SK-N-MC (cell line): ENCODE measurements around the gene RNF41.
A peak's percentile ranks its signal among the peaks of the same experiment; 100 is the strongest.

Source experiments
- DNase-seq: peaks from one replicate; pipeline ENCODE4 v3.0.0-alpha.2; 2011; ENCODE audit warnings: low read depth, low spot score
- H3K27ac ChIP-seq: fragments of 200-600 bp; sonication (generic); 2 replicates; pipeline ENCODE4 v1.5.1; 2016; ENCODE audit warnings: mixed run types
- H3K36me3 ChIP-seq: fragments of 200-600 bp; sonication (generic); 2 replicates; pipeline ENCODE4 v1.6.1; 2017; ENCODE audit warnings: antibody characterized with exemption, low read length, mixed read lengths; ENCODE audit not compliant: insufficient read depth
- H3K4me3 ChIP-seq: fragments of 200-600 bp; sonication (generic); 2 replicates; pipeline ENCODE4 v1.5.1; 2016
- H3K9ac ChIP-seq: fragments of 200-600 bp; sonication (generic); 2 replicates; pipeline ENCODE4 v1.8.0; 2017; ENCODE audit warnings: mixed run types, mixed read lengths; ENCODE audit not compliant: insufficient read length
- H3K9me3 ChIP-seq: fragments of 200-600 bp; sonication (generic); 2 replicates; pipeline ENCODE4 v1.6.1; 2017; ENCODE audit warnings: low read depth, mild to moderate bottlenecking, antibody characterized with exemption, low read length, moderate library complexity, mixed read lengths
- EZH2 ChIP-seq: fragments of 200-600 bp; sonication (generic); IDR thresholded peaks from one replicate; pipeline ENCODE4 v1.6.1; 2017; ENCODE audit warnings: antibody characterized with exemption
- FOXP2 ChIP-seq: optimal IDR thresholded peaks from 2 replicates; pipeline ENCODE3; 2011; ENCODE audit warnings: mild to moderate bottlenecking, moderate library complexity; ENCODE audit not compliant: insufficient read depth; ENCODE audit errors: extremely low read length, control extremely low read depth
- POLR2AphosphoS5 ChIP-seq: IDR thresholded peaks from 2 replicates; pipeline ENCODE4 v1.6.1; 2012; ENCODE audit warnings: mild to moderate bottlenecking, low read depth, low read length, borderline replicate concordance

The RNF41 gene

GRCh38 chr12:56186957-56187356 lies 34.8 kb downstream of the RNF41 start:
- H3K36me3 ChIP-seq: peaks cover 47% of the 10 kb centered on the region

GRCh38 chr12:56178347-56178746 lies 43.4 kb downstream of the RNF41 start:
- TF ChIP-seq EZH2 (no peak), POLR2AphosphoS5 (no peak)
- Histone ChIP-seq H3K9ac (no peak overlapping the region), H3K36me3 (peaks cover 73% of the 10 kb centered on the region), H3K27ac (no peak overlapping the region), H3K9me3 (no peaks in the 10 kb centered on the region), H3K4me3 (no peak overlapping the region)
- no peak for DNase-seq

More at GRCh38 chr12:56186957-56187356, 34.8 kb downstream of the RNF41 start:
- no peaks in the 10 kb centered on the region for H3K9me3 ChIP-seq
- H3K9ac ChIP-seq: peak overlapping the region; percentile 13
- no peak overlapping the region for H3K4me3 ChIP-seq
- TF ChIP-seq POLR2AphosphoS5 (no peak), FOXP2 (no peak), EZH2 (no peak)
- H3K27ac ChIP-seq: no peak overlapping the region
- no peak for DNase-seq

- H3K9ac ChIP-seq: no peak overlapping the region
- peaks cover 74% of the 10 kb centered on the region for H3K36me3 ChIP-seq
- H3K9me3 ChIP-seq: no peaks in the 10 kb centered on the region
- DNase-seq: no peak
- H3K27ac ChIP-seq: no peak overlapping the region
- no peak for TF ChIP-seq FOXP2
- H3K4me3 ChIP-seq: no peak overlapping the region
Observed at GRCh38 chr12:56172839-56173238, 48.9 kb downstream of the RNF41 start.

GRCh38 chr12:56169229-56169759 lies 52.4 kb downstream of the RNF41 start:
- Histone ChIP-seq H3K36me3 (peaks cover 82% of the 10 kb centered on the region), H3K27ac (no peak overlapping the region), H3K9me3 (no peaks in the 10 kb centered on the region), H3K9ac (no peak overlapping the region), H3K4me3 (no peak overlapping the region)
- no peak for DNase-seq
- TF ChIP-seq EZH2: no peak
- no peak for TF ChIP-seq FOXP2
- TF ChIP-seq POLR2AphosphoS5: no peak

- no peak overlapping the region for H3K9ac ChIP-seq
- H3K27ac ChIP-seq: no peak overlapping the region
- no peaks in the 10 kb centered on the region for H3K9me3 ChIP-seq
- TF ChIP-seq POLR2AphosphoS5: no peak
- no peak for TF ChIP-seq FOXP2
- TF ChIP-seq EZH2: no peak
- no peak overlapping the region for H3K4me3 ChIP-seq
- no peak for DNase-seq
- H3K36me3 ChIP-seq: peaks cover 82% of the 10 kb centered on the region
Observed at GRCh38 chr12:56165369-56165768, 56.4 kb downstream of the RNF41 start.

GRCh38 chr12:56164345-56164729 lies 57.4 kb downstream of the RNF41 start:
- TF ChIP-seq POLR2AphosphoS5 (no peak), EZH2 (no peak), FOXP2 (no peak)
- Histone ChIP-seq H3K36me3 (peaks cover 82% of the 10 kb centered on the region), H3K27ac (no peak overlapping the region), H3K4me3 (no peak overlapping the region), H3K9me3 (no peaks in the 10 kb centered on the region), H3K9ac (no peak overlapping the region)
- DNase-seq: no peak

- DNase-seq: no peak
- 0 out of 2 replicates have a peak overlapping the region, but pooled peaks have one; percentile 46 for H3K27ac ChIP-seq
- H3K36me3 ChIP-seq: peaks cover 80% of the 10 kb centered on the region
- no peak overlapping the region for H3K4me3 ChIP-seq
- TF ChIP-seq FOXP2 (no peak), EZH2 (no peak), POLR2AphosphoS5 (no peak)
- H3K9me3 ChIP-seq: no peaks in the 10 kb centered on the region
- no peak overlapping the region for H3K9ac ChIP-seq
Observed at GRCh38 chr12:56163533-56164344, 58.0 kb downstream of the RNF41 start.

- no peak for TF ChIP-seq EZH2
- TF ChIP-seq FOXP2: no peak
- no peak for TF ChIP-seq POLR2AphosphoS5
- Histone ChIP-seq H3K9me3 (no peaks in the 10 kb centered on the region), H3K27ac (peak overlapping the region; percentile 58; the same call in 1 of the 2 replicates), H3K9ac (peak overlapping the region; percentile 32), H3K36me3 (peaks cover 74% of the 10 kb centered on the region), H3K4me3 (no peak overlapping the region)
- DNase-seq: no peak
Observed at GRCh38 chr12:56162468-56163290, 59.0 kb downstream of the RNF41 start.
